Skeletal muscle tissue (tissue), 4 donors: ENCODE results near the gene YBX1. TPM values are rescaled to one million over a fixed set of nuclear protein-coding genes. Genes with fewer than 3 reads are reported as not detected.

Experiments
- H3K27ac ChIP-seq: one replicate; pipeline ENCODE4 v1.7.0; 2013; ENCODE audit warnings: mild to moderate bottlenecking, low read depth, low read length, inconsistent platforms
- H3K27me3 ChIP-seq, 3 donors: one replicate each; pipeline ENCODE4 v1.7.0; 2013; ENCODE audit warnings: low read length in 3 of 3; ENCODE audit not compliant: control insufficient read depth in 3 of 3, insufficient read depth in 3 of 3
- H3K36me3 ChIP-seq, 3 donors: one replicate each; pipeline ENCODE4 v1.7.0; 2013; ENCODE audit warnings: low read length in 3 of 3; ENCODE audit not compliant: control insufficient read depth in 3 of 3, insufficient read depth in 3 of 3
- H3K4me1 ChIP-seq, 3 donors: one replicate each; pipeline ENCODE4 v1.7.0; 2013; ENCODE audit warnings: low read length in 3 of 3, mild to moderate bottlenecking in 3 of 3; ENCODE audit not compliant: control insufficient read depth in 3 of 3, insufficient read depth in 3 of 3
- H3K4me3 ChIP-seq, 3 donors: one replicate each; pipeline ENCODE4 v1.7.0; 2013; ENCODE audit warnings: low read length in 3 of 3
- H3K9ac ChIP-seq, 3 donors: one replicate each; pipeline ENCODE4 v1.7.0; 2013; ENCODE audit warnings: low read length in 3 of 3, mild to moderate bottlenecking in 3 of 3, moderate library complexity in 2 of 3, low read depth in 1 of 3
- H3K9me3 ChIP-seq, 3 donors: one replicate each; pipeline ENCODE4 v1.7.0; 2013; ENCODE audit warnings: low read length in 3 of 3; ENCODE audit not compliant: control insufficient read depth in 3 of 3
- total RNA-seq: library from RNA; depleted of rRNA; stranded (reverse); fragments of >200 nt; gene quantifications from one replicate; pipeline ENCODE4 v1.2.3, GENCODE V29; 2014
- donor health status: Osteomylitis.

The YBX1 gene
- total RNA-seq, 1 donor from 2014 or later: 403 TPM

GRCh38 chr1:42738678-42739226, 56.5 kb downstream of the YBX1 start:
- Histone ChIP-seq H3K9ac (no peak overlapping the region), H3K4me1 (peaks cover 0 to 12% (median 2%) of the 10 kb centered on the region in 3 donors), H3K4me3 (no peak overlapping the region)

DNA sequence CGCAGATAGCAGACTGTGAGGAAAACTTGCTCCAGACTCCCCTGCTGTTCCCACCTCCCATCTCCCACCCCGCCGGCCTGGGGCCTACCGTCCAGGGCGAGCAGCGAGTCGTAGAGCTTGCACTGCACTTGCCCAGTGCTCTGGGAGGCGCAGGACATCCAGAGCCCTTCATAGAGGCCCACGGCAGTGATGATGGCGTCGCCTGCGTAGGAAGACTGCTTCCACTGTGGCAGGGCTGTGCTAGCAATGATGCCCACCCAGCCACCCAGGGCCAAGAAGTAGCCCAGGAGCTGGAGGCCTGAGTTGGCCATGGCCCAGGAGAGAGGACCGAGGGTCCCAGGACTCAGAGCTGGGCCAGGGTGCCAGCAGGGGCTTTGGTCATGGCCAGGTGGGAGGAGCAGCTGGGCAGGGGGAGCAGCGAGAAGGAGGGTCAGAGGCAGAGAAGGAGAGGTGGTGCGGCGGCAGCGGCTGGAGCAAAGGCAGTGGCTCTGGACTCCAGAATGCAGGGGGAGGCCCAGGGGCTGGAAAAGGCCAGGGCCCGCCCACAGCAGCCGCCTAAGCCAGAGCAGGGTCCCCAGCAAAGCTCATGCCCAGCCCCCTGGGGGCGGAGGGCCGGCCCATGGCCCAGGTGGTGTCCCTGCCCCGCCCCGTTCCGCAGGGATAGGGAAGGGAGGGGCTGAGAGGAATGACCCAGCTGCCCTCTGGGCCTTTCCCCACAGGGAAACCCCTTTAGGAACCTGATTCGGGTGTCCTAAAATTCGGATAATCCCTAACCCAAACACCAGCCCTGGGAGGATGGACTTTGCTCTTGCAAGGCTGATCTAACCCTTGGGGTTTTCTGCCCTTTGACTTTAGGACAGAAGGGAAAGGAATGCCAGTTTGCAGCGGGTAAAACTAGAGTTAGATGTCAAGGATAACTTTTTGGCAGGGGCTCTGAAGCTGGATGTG, 57.8 kb downstream of the YBX1 start, which contains the start of gene CLDN19:
CLDN19 (minus strand) TSS at position 484 of the 948 bp plus-strand sequence; CDS start at position 311, 173 bp downstream.
- peaks cover 0 to 12% (median 2%) of the 10 kb centered on the region in 3 donors for H3K4me1 ChIP-seq
- H3K4me3 ChIP-seq: no peak within 1 kb of the TSS
- H3K36me3 ChIP-seq: no peaks in the 10 kb centered on the region
- no peak within 1 kb of the TSS for H3K27ac ChIP-seq
- no peaks in the 10 kb centered on the region for H3K27me3 ChIP-seq
- peak within 1 kb of the TSS in 1 of 3 donors; percentile 25 for H3K9ac ChIP-seq
- H3K9me3 ChIP-seq: no peaks in the 10 kb centered on the region

More at GRCh38 chr1:42738678-42739226, 56.5 kb downstream of the YBX1 start:
- H3K36me3 ChIP-seq: no peaks in the 10 kb centered on the region
- no peaks in the 10 kb centered on the region for H3K9me3 ChIP-seq
- H3K27me3 ChIP-seq: no peaks in the 10 kb centered on the region
- H3K27ac ChIP-seq: no peak overlapping the region

GRCh38 chr1:42740851-42741580, 58.8 kb downstream of the YBX1 start:
- no peak overlapping the region for H3K9ac ChIP-seq
- H3K9me3 ChIP-seq: no peaks in the 10 kb centered on the region
- no peaks in the 10 kb centered on the region for H3K27me3 ChIP-seq
- peaks cover 4 to 6% (median 5%) of the 10 kb centered on the region in 3 donors for H3K36me3 ChIP-seq
- H3K4me1 ChIP-seq: peaks cover 0 to 12% (median 2%) of the 10 kb centered on the region in 3 donors
- no peak overlapping the region for H3K4me3 ChIP-seq
- H3K27ac ChIP-seq: no peak overlapping the region

- Histone ChIP-seq H3K4me3 (no peak overlapping the region), H3K27ac (no peak overlapping the region), H3K9ac (no peak overlapping the region), H3K27me3 (no peaks in the 10 kb centered on the region), H3K9me3 (no peaks in the 10 kb centered on the region), H3K4me1 (peaks cover 0 to 8% (median 2%) of the 10 kb centered on the region in 3 donors), H3K36me3 (peaks cover 7 to 12% (median 12%) of the 10 kb centered on the region in 3 donors)
Observed at GRCh38 chr1:42741706-42742105, 59.5 kb downstream of the YBX1 start.

GRCh38 chr1:42742141-42742540, 59.9 kb downstream of the YBX1 start:
- Histone ChIP-seq H3K9ac (no peak overlapping the region), H3K9me3 (no peaks in the 10 kb centered on the region), H3K27me3 (no peaks in the 10 kb centered on the region), H3K4me3 (no peak overlapping the region), H3K27ac (no peak overlapping the region), H3K36me3 (peaks cover 7 to 16% (median 16%) of the 10 kb centered on the region in 3 donors), H3K4me1 (peaks cover 0 to 3% (median under 1%) of the 10 kb centered on the region in 3 donors)

DNA sequence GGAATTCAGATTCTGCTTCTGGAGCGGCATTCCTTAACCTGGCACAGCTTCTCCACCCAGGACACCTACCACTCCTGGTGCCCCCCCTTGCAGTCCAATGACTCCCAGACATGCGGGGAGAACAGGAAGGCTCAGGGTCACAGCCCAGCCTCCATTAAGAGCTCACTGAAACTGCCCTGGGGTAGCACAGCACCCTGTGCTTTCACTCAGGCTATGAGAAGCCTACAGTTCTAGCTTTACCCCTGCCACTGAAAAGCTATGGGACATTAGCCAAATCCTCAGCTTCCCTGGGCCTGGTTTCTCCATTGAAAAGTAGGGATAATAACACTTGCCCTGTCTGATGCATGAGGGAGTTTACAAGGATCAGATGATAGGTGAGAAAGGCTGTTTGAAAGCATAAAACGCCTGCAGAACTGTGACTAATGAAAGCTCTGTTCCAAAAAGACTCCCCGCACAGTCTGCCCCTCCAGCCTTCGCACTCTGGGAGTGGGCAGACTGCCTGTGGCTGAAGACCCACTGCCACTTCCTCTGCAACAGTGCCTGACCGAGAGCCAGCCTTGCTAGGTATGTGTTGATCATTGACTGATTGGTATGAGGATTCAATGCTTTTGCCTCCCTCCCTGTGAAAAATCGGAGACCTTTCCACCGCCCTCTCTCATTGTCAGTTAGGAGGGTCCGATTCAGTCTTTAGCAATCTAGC, 60.5 kb downstream of the YBX1 start:
- no peak overlapping the region for H3K9ac ChIP-seq
- H3K4me3 ChIP-seq: no peak overlapping the region
- no peaks in the 10 kb centered on the region for H3K9me3 ChIP-seq
- H3K36me3 ChIP-seq: peaks cover 12 to 22% (median 22%) of the 10 kb centered on the region in 3 donors
- no peaks in the 10 kb centered on the region for H3K27me3 ChIP-seq
- H3K27ac ChIP-seq: no peak overlapping the region
- H3K4me1 ChIP-seq: no peaks in the 10 kb centered on the region

GRCh38 chr1:42743317-42744147, 61.3 kb downstream of the YBX1 start:
- no peak overlapping the region for H3K9ac ChIP-seq
- H3K4me1 ChIP-seq: no peaks in the 10 kb centered on the region

DNA sequence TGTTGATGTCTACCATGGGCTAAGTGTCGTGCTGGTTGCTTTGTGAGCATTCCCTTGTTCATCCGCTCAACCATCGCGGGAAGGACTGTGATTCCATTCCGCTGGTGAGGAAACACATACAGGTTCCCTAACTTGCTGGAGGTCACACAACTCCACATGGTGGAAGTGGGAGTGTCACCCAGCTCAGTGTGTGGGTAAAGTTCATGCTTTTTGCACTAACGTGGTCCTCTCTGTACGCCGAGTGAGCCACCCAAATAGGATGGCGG, 61.9 kb downstream of the YBX1 start:
- Histone ChIP-seq H3K36me3 (peaks cover 25 to 33% (median 31%) of the 10 kb centered on the region in 3 donors), H3K4me3 (no peak overlapping the region), H3K4me1 (no peaks in the 10 kb centered on the region), H3K27ac (no peak overlapping the region), H3K9ac (no peak overlapping the region), H3K9me3 (no peaks in the 10 kb centered on the region), H3K27me3 (no peaks in the 10 kb centered on the region)

More at GRCh38 chr1:42743317-42744147, 61.3 kb downstream of the YBX1 start:
- H3K36me3 ChIP-seq: peaks cover 20 to 28% (median 28%) of the 10 kb centered on the region in 3 donors
- H3K4me3 ChIP-seq: no peak overlapping the region
- no peaks in the 10 kb centered on the region for H3K27me3 ChIP-seq
- H3K27ac ChIP-seq: no peak overlapping the region
- H3K9me3 ChIP-seq: no peaks in the 10 kb centered on the region

- no peak overlapping the region for H3K4me3 ChIP-seq
- no peak overlapping the region for H3K27ac ChIP-seq
- no peaks in the 10 kb centered on the region for H3K9me3 ChIP-seq
- H3K27me3 ChIP-seq: no peaks in the 10 kb centered on the region
- no peak overlapping the region for H3K9ac ChIP-seq
- peaks cover 37 to 42% (median 40%) of the 10 kb centered on the region in 3 donors for H3K36me3 ChIP-seq
- no peaks in the 10 kb centered on the region for H3K4me1 ChIP-seq
Observed at GRCh38 chr1:42745851-42746250, 63.6 kb downstream of the YBX1 start.
